Stimulated activated effector memory CD8-positive, alpha-beta T cell treated with anti-CD3 and anti-CD28 coated beads, Interleukin-12 subunit alpha, Interleukin-12 subunit beta, amount 100 ng/mL, for 72 hours (primary cell): ENCODE measurements around the gene SYNRG.
"Not testable (repeated sequence)": the region's sequence is repeated elsewhere in the genome, so short reads cannot be mapped to it uniquely, and the experiment has no call there.

ENCODE experiments used
- ATAC-seq: fragments of 150-1000 bp; cut with Tn5 transposase; 2 replicates; pipeline ENCODE4 v1.10.0; 2021
- DNase-seq, 2 donors: peaks; one replicate each; pipeline ENCODE4 v3.0.0; 2021 to 2022; ENCODE audit warnings: low spot score in 2 of 2
- H3K27ac Mint-ChIP-seq: one replicate; pipeline ENCODE4 v1.8.0; 2022; ENCODE audit warnings: mild to moderate bottlenecking, mixed read lengths
- H3K36me3 Mint-ChIP-seq: one replicate; pipeline ENCODE4 v1.8.0; 2022; ENCODE audit warnings: mild to moderate bottlenecking, mixed read lengths
- H3K4me1 Mint-ChIP-seq: one replicate; pipeline ENCODE4 v1.8.0; 2022; ENCODE audit warnings: mixed read lengths
- H3K4me3 Mint-ChIP-seq: one replicate; pipeline ENCODE4 v1.8.0; 2022; ENCODE audit warnings: mild to moderate bottlenecking, mixed read lengths
- H3K9me3 Mint-ChIP-seq: one replicate; pipeline ENCODE4 v1.8.0; 2022; ENCODE audit warnings: mixed read lengths

Gene SYNRG

GRCh38 chr17:37614391-37614790, 5.2 kb upstream of the SYNRG start:
- H3K4me3 Mint-ChIP-seq, result no peak overlapping the region
- ATAC-seq (no peak), DNase-seq (no peak)
- no peak overlapping the region for H3K27ac Mint-ChIP-seq
- H3K36me3 Mint-ChIP-seq, result peaks cover 55% of the 10 kb centered on the region
- peaks cover 7% of the 10 kb centered on the region for H3K4me1 Mint-ChIP-seq
- no peaks in the 10 kb centered on the region for H3K9me3 Mint-ChIP-seq

- Mint-ChIP-seq H3K27ac (peak overlapping the region; percentile 18), H3K9me3 (no peaks in the 10 kb centered on the region), H3K4me3 (no peak overlapping the region), H3K4me1 (peaks cover 26% of the 10 kb centered on the region), H3K36me3 (peaks cover 28% of the 10 kb centered on the region)
- DNase-seq (no peak), ATAC-seq (no peak)
Measured at GRCh38 chr17:37610971-37611370, 1.8 kb upstream of the SYNRG start.

- not testable (repeated sequence) for ATAC-seq, DNase-seq, H3K9me3 Mint-ChIP-seq
- H3K4me1 Mint-ChIP-seq, result peaks cover 35% of the 10 kb centered on the region
- H3K27ac Mint-ChIP-seq, result peak overlapping the region; percentile 91
- peak overlapping the region; percentile 74 for H3K4me3 Mint-ChIP-seq
- H3K36me3 Mint-ChIP-seq, result peaks cover 28% of the 10 kb centered on the region
Measured at GRCh38 chr17:37610041-37610420, 813 bp upstream of the SYNRG start.

- H3K36me3 Mint-ChIP-seq, result peaks cover 17% of the 10 kb centered on the region
- peaks cover 46% of the 10 kb centered on the region for H3K4me1 Mint-ChIP-seq
- no peaks in the 10 kb centered on the region for H3K9me3 Mint-ChIP-seq
- ATAC-seq (peak; percentile 3), DNase-seq (no peak)
- peak overlapping the region; percentile 91 for H3K27ac Mint-ChIP-seq
- H3K4me3 Mint-ChIP-seq, result peak overlapping the region; percentile 74
Measured at GRCh38 chr17:37608351-37609169, 658 bp downstream of the SYNRG start.

- peak overlapping the region; percentile 91 for H3K27ac Mint-ChIP-seq
- no peak for ATAC-seq
Measured at GRCh38 chr17:37607637-37608331, 1.4 kb downstream of the SYNRG start.

GRCh38 chr17:37605813-37606505, 3.3 kb downstream of the SYNRG start:
- Mint-ChIP-seq H3K27ac (peak overlapping the region; percentile 91), H3K36me3 (peaks cover 13% of the 10 kb centered on the region), H3K9me3 (no peaks in the 10 kb centered on the region), H3K4me1 (peaks cover 57% of the 10 kb centered on the region), H3K4me3 (peak overlapping the region; percentile 74)
- ATAC-seq, result peak; percentile 46
- DNase-seq, result peak in 1 of 2 donors; percentile 59

More at GRCh38 chr17:37607637-37608331, 1.4 kb downstream of the SYNRG start:
- Mint-ChIP-seq H3K36me3 (peaks cover 9% of the 10 kb centered on the region), H3K9me3 (no peaks in the 10 kb centered on the region), H3K4me3 (peak overlapping the region; percentile 74), H3K4me1 (peaks cover 50% of the 10 kb centered on the region)
- no peak for DNase-seq

- peaks cover 57% of the 10 kb centered on the region for H3K4me1 Mint-ChIP-seq
- H3K9me3 Mint-ChIP-seq, result no peaks in the 10 kb centered on the region
- peak overlapping the region; percentile 74 for H3K4me3 Mint-ChIP-seq
- no peak for ATAC-seq
- peaks cover 19% of the 10 kb centered on the region for H3K36me3 Mint-ChIP-seq
- DNase-seq, result no peak
- peak overlapping the region; percentile 91 for H3K27ac Mint-ChIP-seq
Measured at GRCh38 chr17:37605081-37605480, 4.1 kb downstream of the SYNRG start.

GRCh38 chr17:37604556-37604955, 4.7 kb downstream of the SYNRG start:
- Mint-ChIP-seq H3K27ac (peak overlapping the region; percentile 91), H3K36me3 (peaks cover 24% of the 10 kb centered on the region), H3K4me3 (peak overlapping the region; percentile 74), H3K9me3 (no peaks in the 10 kb centered on the region), H3K4me1 (peaks cover 53% of the 10 kb centered on the region)
- DNase-seq (no peak), ATAC-seq (peak; percentile 30)

- Mint-ChIP-seq H3K36me3 (peaks cover 74% of the 10 kb centered on the region), H3K4me3 (no peak overlapping the region), H3K9me3 (no peaks in the 10 kb centered on the region), H3K4me1 (peaks cover 32% of the 10 kb centered on the region), H3K27ac (peak overlapping the region; percentile 13)
- ATAC-seq (no peak), DNase-seq (no peak)
Measured at GRCh38 chr17:37598145-37598544, 11.1 kb downstream of the SYNRG start.

- Mint-ChIP-seq H3K27ac (peak overlapping the region; percentile 10), H3K9me3 (no peaks in the 10 kb centered on the region), H3K36me3 (peaks cover 100% of the 10 kb centered on the region), H3K4me3 (no peak overlapping the region), H3K4me1 (peaks cover 43% of the 10 kb centered on the region)
- DNase-seq (no peak), ATAC-seq (no peak)
Measured at GRCh38 chr17:37592291-37592690, 16.9 kb downstream of the SYNRG start.

GRCh38 chr17:37585066-37585465, 24.2 kb downstream of the SYNRG start:
- Mint-ChIP-seq H3K4me3 (no peak overlapping the region), H3K36me3 (peaks cover 95% of the 10 kb centered on the region), H3K9me3 (no peaks in the 10 kb centered on the region), H3K27ac (peak overlapping the region; percentile 29), H3K4me1 (peaks cover 21% of the 10 kb centered on the region)
- ATAC-seq (no peak), DNase-seq (no peak)

- H3K36me3 Mint-ChIP-seq, result peaks cover 100% of the 10 kb centered on the region
- DNase-seq, result no peak
- no peak overlapping the region for H3K4me3 Mint-ChIP-seq
- ATAC-seq, result no peak
- H3K4me1 Mint-ChIP-seq, result no peaks in the 10 kb centered on the region
- H3K27ac Mint-ChIP-seq, result no peak overlapping the region
- no peaks in the 10 kb centered on the region for H3K9me3 Mint-ChIP-seq
Measured at GRCh38 chr17:37576281-37576680, 32.9 kb downstream of the SYNRG start.

GRCh38 chr17:37574427-37574826, 34.8 kb downstream of the SYNRG start:
- peak overlapping the region; percentile 43 for H3K27ac Mint-ChIP-seq

GRCh38 chr17:37571674-37572073, 37.5 kb downstream of the SYNRG start:
- Mint-ChIP-seq H3K4me1 (peaks cover 6% of the 10 kb centered on the region), H3K4me3 (no peak overlapping the region), H3K27ac (no peak overlapping the region), H3K9me3 (no peaks in the 10 kb centered on the region), H3K36me3 (peaks cover 100% of the 10 kb centered on the region)
- DNase-seq (no peak), ATAC-seq (no peak)

More at GRCh38 chr17:37574427-37574826, 34.8 kb downstream of the SYNRG start:
- H3K9me3 Mint-ChIP-seq, result no peaks in the 10 kb centered on the region
- no peaks in the 10 kb centered on the region for H3K4me1 Mint-ChIP-seq
- ATAC-seq (no peak), DNase-seq (no peak)
- H3K4me3 Mint-ChIP-seq, result no peak overlapping the region
- H3K36me3 Mint-ChIP-seq, result peaks cover 100% of the 10 kb centered on the region

- ATAC-seq (peak; percentile 69), DNase-seq (peak in 1 of 2 donors; percentile 53)
- H3K4me1 Mint-ChIP-seq, result peaks cover 6% of the 10 kb centered on the region
- no peaks in the 10 kb centered on the region for H3K9me3 Mint-ChIP-seq
- peaks cover 95% of the 10 kb centered on the region for H3K36me3 Mint-ChIP-seq
- no peak overlapping the region for H3K27ac Mint-ChIP-seq
- no peak overlapping the region for H3K4me3 Mint-ChIP-seq
Measured at GRCh38 chr17:37570527-37571093, 38.6 kb downstream of the SYNRG start.
